ENCODE measurements around the gene APLP2.

DNA sequence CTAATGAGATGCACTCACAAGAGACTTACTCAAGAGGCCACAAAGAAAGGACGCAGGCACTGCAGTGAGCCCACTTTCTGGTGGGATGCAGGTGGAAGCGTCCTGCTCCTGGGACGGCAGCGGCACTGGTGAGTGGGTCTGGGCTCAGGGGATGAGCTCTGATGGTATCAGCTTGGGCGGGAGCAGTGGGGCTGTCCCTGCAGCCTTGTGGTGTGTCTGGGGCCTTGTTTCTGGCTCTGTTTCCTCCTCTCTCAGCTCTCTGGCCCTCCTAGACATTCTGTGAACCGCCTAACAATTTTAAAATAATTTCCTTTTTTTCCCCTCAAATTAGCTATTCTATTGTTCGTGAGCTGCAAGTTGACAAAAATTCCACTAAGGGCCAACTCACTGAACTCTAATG lies 81.1 kb downstream of the APLP2 start:
- TF ChIP-seq, protein P1, sequence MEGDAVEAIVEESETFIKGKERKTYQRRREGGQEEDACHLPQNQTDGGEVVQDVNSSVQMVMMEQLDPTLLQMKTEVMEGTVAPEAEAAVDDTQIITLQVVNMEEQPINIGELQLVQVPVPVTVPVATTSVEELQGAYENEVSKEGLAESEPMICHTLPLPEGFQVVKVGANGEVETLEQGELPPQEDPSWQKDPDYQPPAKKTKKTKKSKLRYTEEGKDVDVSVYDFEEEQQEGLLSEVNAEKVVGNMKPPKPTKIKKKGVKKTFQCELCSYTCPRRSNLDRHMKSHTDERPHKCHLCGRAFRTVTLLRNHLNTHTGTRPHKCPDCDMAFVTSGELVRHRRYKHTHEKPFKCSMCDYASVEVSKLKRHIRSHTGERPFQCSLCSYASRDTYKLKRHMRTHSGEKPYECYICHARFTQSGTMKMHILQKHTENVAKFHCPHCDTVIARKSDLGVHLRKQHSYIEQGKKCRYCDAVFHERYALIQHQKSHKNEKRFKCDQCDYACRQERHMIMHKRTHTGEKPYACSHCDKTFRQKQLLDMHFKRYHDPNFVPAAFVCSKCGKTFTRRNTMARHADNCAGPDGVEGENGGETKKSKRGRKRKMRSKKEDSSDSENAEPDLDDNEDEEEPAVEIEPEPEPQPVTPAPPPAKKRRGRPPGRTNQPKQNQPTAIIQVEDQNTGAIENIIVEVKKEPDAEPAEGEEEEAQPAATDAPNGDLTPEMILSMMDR (IDR thresholded peaks at IDR 0.05; ENCODE audit: poor library complexity, severe bottlenecking) = no peak
- no peak for TF ChIP-seq EP300 (conservative IDR thresholded peaks at IDR 0.05; ENCODE audit: poor library complexity, severe bottlenecking)
- no peak for TF ChIP-seq EZH2 (IDR thresholded peaks at IDR 0.05; ENCODE audit: borderline replicate concordance, insufficient read depth, low read length, poor library complexity, severe bottlenecking)
- TF ChIP-seq POLR2AphosphoS5 (IDR thresholded peaks at IDR 0.05) = no peak

Data from neural cell (in vitro differentiated cells).